HG02970 (cell line): ENCODE measurements around the gene MELTF.

Experiments
- ATAC-seq: cut with Tn5 transposase; IDR thresholded peaks from one replicate; pipeline ENCODE4 v1.9.1; 2021; ENCODE audit warnings: mild to moderate bottlenecking, moderate library complexity, moderate number of reproducible peaks; ENCODE audit not compliant: unreplicated experiment, low FRiP score

Gene MELTF

GRCh38 chr3:196996454-196997265, 33.0 kb downstream of the MELTF start:
- no peak for ATAC-seq

DNA sequence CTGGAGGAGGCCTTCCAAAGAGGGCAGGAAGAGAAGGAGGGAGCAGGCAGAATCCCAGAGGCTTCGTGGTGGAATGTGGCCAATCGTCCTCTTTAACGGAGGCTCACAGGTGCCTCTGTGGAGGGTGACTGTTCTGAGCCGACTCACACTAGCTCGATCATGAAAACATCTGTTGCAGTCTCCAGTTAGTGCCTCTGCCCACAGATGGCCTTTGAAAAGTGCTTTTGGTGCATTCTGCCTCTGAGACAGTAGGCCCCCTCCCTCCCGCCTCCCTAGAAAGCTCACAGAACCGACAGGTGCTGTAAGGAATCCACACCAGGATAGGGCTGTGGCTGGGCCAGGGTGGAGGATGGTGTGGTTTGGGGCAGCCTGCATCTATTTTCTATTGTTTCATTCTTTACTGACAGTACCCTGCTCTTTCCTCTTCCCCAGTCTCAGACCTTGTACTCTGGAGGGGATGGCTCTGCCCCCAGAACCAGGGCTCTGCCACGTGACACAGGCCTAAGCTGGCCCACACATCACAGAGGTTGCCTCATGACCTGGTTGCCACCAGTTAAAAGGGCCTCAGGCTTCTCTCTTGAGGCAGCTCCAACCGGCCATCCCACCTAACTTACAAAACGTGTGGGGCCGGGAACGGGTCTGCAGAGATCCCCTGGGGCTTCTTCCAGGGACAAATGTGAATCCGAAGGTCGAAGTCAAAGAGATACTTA, 33.8 kb downstream of the MELTF start:
- no peak for ATAC-seq

DNA sequence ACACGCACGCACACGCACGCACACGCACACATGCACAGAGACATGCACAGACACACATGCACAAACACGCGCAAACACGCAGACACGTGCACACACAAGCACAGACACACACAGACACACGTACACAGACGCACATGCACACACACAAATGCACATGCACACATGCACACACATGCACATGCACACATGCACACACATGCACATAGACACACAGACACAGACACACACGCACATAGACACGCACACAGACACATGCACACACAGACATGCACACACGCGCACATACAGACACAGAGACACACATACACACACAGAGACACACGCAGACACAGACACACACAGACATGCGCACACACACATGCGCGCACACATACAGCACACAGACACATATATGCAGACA, 34.6 kb downstream of the MELTF start:
- no peak for ATAC-seq

DNA sequence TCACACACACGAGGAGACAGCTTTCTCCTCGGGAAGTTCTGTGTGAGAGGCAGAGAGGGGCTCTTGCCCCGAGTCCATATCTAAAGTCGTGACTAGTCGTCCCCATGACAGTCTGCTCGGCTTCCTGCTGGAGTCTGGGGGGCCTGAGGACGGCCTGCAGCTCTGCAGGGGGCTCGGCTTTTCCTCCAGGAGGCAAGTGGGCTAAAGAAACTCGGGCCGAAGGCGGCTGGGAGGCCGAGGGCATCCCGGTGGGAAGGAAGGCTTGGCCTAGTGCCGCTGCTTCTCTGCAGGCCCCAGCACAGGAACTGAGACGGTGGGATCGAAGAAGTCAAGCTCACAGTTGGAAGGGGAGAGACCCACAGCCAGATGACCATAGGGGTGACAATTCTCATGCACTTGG, 35.6 kb downstream of the MELTF start:
- no peak for ATAC-seq

DNA sequence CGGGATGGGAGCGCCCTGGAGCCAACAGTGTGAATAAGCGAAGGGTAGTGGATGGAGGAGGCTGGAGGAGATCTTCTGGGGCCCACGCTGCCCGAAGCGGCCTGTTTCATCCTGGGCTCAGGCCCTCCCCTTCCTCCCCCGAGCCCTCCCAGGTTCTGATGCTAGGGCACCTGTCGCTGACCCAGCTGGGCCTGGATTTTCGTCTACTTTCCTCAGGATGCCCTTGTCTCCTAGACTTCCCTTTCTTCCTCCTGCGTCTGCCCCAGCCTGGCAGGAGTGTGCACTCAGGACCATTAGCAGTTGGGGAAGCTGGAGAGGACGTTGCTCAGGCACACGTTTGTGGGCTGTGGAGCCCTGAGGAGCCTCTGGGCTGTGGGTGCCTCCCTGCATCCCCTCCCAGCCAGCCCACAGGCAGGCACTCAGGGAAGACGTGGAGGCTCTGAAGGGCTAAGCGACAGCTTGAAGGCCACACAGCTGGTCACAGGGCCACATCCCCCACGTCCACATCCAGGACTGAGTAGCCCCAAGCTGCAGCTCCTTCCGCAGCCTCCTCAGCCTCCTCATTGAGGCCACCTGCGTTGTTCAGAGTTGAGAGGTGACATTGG, 37.1 kb downstream of the MELTF start:
- no peak for ATAC-seq

GRCh38 chr3:196991581-196992460, 37.8 kb downstream of the MELTF start:
- ATAC-seq: no peak

DNA sequence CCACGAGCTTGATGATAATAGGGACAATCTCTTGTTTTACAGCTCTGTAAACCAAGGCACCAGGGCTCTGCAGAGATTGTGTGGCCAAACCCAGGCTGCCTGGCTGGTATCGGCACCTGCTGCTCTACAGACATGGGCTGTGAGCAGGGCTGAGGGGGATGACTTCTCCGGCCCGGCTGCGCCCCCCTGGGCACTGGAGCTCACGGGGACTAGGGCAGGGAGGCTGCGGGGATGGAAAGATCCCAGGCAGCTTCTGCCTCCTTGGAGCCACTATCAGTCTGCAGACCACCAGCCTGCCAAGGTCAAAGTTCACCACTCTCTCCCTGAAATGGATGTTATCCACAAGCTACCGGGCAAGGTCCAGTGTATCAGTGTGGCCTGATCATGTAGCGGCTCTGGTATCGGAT, 39.0 kb downstream of the MELTF start:
- no peak for ATAC-seq

DNA sequence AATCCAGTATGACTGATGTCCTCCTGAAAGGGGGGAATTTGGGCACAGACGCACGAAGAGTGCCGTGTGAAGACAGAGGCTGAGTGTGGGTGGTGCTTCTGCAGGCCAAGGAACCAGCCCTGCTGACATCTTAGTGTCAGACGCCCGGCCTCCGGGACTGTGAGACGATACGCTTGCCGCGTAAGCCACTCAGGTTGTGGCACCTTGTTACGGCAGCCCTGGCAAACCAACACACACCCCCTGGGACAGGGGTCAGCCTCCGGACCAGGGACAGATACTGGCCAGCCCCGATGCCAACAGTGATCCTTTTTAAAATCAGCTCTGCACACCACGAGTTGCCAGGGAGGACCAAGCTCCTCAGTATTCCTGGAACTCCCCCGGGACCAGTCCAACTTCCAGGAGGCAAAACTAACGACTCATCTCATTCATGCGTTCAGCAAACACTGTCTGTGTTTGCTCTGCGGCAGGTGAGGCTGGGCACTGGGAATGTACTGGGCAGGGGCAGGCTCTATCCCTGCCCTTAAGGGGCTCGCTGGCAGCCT, 39.8 kb downstream of the MELTF start:
- no peak for ATAC-seq

DNA sequence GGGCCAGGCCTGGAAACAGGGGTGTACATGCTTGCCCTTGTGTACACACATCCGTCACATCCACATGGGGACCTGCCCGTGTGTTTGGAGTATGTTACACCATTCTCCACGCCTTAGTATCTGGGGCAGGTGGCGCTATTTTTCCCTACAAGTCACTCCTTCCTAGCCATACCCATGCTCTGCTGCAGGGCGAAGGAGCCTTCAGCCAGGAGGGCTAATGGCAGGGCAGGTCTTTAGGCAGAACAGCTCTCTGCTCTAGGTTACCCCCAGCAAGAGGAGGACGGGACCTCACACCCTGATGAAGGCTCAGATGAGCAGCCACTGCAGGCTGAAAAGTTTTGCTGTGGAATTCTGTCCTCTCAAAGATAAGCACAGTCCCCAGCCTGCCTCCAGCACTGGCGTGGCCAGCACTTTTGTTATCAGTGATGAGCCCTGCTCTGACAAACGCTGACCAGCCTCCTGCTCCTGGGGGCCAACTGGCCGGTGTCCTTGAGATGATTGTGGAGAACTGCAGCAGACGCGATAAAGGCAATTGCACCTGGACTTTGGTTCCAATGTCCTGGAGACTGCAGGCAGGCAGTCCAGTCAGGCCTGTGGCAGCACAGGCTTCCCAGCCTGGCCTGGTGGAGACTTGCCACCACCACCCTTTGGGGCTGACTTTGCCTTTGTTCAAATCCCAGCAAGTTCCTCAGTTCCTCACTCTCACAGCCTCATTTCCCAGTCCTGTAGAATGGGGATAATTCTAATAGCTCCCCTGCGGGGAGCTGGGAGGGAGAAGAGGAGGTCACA, 41.2 kb downstream of the MELTF start:
- ATAC-seq: no peak

DNA sequence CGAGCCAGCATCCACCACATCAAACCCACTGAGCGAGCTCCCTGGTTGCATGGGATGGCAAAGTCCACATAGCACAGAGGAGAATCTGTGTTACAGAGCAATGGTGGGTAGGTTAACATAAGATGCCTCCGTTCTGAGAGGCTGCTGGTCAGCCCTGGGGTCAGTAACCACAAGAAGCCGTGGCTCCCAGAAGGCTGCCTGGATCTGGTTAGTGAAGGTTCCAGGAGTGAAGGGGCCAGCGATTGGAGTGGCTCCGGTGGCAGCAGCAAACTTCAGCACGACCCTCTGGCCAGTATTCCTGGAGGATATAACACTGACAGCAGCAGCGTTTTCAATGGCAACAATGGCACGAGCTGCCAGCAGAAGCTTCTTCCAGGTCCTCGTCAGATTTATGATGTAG, 42.6 kb downstream of the MELTF start:
- ATAC-seq: no peak

GRCh38 chr3:196985954-196986885, 43.4 kb downstream of the MELTF start:
- no peak for ATAC-seq

DNA sequence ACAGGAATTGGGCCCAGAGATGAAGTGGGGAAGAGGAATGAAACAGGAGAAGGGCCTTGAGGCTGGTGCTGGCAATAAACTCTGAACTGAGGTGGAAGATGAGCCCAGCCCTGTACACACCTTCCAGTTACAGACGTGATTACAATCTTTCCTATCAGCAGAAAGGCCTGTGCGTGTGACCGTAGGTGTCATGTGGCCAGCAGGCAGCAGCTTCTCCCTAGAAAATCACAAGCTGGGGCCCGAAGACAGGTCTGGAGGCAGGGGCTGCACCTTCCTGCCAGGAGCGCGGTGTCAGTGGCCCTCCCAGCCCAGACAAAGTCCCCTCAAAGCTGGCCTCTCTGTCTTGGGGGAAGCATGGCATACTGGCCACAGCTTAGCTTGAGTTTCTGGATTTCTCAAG, 44.3 kb downstream of the MELTF start:
- no peak for ATAC-seq

GRCh38 chr3:196983186-196983585, 46.4 kb downstream of the MELTF start:
- ATAC-seq: no peak

GRCh38 chr3:196981657-196982056, 48.0 kb downstream of the MELTF start:
- ATAC-seq: no peak

DNA sequence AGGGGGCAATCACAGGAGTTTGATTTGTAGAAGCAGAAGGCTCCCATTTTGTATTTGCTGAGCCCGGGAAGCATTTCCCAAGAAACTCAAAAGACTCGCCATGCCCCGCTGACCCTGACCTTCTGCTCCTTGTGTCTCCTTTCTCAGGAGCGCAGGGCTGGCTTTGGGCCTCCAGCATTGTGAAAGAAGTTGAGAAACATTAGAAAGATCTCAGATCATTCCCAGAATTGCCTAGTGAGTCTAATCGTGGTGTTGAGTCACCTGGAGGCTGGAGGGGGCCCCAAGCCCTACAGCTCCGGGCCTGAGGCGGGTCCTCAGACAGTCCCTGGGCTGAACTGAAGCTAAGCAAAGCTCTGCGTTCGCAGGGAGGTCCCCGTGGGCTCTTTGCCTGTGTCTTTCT, 50.1 kb downstream of the MELTF start:
- no peak for ATAC-seq

DNA sequence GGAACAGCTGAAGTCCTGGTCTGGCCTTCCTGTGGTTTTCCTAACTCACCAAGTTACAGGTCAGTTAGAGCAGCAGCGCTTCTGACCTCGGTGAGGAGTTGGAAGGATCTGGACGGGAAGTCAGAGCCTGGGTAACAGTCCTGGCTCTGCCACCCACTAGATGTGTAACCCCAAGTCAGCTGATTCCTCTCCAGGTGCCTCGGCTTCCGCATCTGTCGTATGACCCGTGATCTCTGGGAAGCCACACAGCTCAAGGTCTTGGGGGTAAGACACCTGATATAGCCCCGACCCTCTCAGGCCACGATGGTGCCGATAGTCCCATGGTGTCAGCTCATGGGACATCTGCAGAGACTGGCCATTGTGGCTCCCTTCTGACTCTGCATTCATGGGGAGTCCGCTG, 52.7 kb downstream of the MELTF start:
- no peak for ATAC-seq

DNA sequence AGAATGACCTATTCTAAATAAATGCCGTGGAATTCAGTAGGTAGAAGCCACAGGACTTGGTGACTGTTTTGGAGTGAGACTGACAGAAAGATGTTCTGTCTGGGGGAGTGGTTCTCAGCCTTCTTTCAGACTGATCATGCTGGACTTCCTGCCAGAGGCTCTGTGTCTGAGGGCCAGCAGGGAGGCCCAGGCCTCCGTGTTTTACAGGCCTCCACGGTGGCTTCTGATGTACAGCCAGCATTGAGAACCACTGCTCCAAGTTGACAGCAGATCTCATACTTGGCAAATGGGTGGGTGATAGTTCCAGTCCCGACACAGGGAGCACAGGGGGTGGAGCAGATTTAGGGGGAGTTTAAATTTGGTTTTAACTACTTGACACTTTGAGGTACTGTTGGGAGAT, 54.3 kb downstream of the MELTF start:
- no peak for ATAC-seq

GRCh38 chr3:196974661-196975060, 55.0 kb downstream of the MELTF start:
- ATAC-seq: no peak
